ENCODE data around the gene STIL.
"Not testable (repeated sequence)": the region's sequence is repeated elsewhere in the genome, so short reads cannot be mapped to it uniquely, and the experiment has no call there.

The STIL gene

DNA sequence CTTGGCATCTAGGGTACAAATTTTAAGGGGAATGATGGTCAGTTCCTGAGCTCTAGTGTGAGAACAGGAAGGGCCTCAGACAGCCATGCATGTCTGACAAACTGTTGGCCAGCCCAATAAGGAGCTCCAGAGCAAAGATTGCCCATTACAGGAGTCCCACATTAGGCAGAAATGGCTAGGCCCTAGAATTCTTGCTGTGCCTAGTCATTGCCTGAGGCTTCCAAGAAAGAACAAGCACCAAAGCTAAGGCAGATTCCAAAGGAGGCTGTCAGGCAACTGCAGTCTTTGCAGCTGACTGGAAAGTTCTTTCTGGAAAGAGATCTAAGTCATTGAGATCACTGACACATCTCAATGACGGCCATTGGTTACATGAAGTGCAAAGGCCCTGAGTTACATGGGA is 3.9 kb upstream of the STIL start:
- FAIRE-seq = no peak
- TF ChIP-seq POLR2A (IDR thresholded peaks at IDR 0.05; ENCODE audit: low read depth, low read length) (no peak), POLR2AphosphoS5 (IDR thresholded peaks at IDR 0.05; ENCODE audit: low read depth, low read length) (no peak), TAF1 (IDR thresholded peaks at IDR 0.05; ENCODE audit: borderline replicate concordance, low read depth, low read length) (no peak)

DNA sequence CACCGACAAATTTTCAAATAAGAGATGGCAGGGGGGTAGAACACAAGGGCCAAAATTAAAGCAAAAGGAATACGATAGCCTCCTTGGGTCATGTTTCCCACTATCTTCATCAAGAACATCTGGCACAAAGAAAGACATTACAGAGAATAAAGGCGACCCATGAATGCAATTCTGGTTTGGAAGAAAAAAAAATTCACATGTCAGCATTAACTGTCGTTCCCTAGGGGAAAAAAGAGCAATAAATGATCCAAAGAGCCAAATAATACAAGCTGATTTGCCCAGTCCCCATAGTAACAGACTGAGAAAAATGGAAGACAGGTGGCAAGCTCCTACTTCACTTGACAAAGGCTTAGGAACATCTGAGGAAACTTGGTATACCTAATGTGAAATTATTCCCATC is 4.5 kb downstream of the STIL start:
- FAIRE-seq = no peak
- DNase-seq (ENCODE audit: insufficient read length) = no peak
- TF ChIP-seq POLR2AphosphoS5 (IDR thresholded peaks at IDR 0.05; ENCODE audit: low read depth, low read length) (no peak), POLR2A (IDR thresholded peaks at IDR 0.05; ENCODE audit: low read depth, low read length) (no peak), TAF1 (IDR thresholded peaks at IDR 0.05; ENCODE audit: borderline replicate concordance, low read depth, low read length) (no peak)

More for the DNA sequence above, 3.9 kb upstream of the STIL start:
- DNase-seq (ENCODE audit: insufficient read length) = no peak

- FAIRE-seq = no peak
- TF ChIP-seq POLR2A (IDR thresholded peaks at IDR 0.05; ENCODE audit: low read depth, low read length) (no peak), TAF1 (IDR thresholded peaks at IDR 0.05; ENCODE audit: borderline replicate concordance, low read depth, low read length) (no peak), POLR2AphosphoS5 (IDR thresholded peaks at IDR 0.05; ENCODE audit: low read depth, low read length) (no peak)
Observed at GRCh38 chr1:47302472-47302871, 11.5 kb downstream of the STIL start.

DNA sequence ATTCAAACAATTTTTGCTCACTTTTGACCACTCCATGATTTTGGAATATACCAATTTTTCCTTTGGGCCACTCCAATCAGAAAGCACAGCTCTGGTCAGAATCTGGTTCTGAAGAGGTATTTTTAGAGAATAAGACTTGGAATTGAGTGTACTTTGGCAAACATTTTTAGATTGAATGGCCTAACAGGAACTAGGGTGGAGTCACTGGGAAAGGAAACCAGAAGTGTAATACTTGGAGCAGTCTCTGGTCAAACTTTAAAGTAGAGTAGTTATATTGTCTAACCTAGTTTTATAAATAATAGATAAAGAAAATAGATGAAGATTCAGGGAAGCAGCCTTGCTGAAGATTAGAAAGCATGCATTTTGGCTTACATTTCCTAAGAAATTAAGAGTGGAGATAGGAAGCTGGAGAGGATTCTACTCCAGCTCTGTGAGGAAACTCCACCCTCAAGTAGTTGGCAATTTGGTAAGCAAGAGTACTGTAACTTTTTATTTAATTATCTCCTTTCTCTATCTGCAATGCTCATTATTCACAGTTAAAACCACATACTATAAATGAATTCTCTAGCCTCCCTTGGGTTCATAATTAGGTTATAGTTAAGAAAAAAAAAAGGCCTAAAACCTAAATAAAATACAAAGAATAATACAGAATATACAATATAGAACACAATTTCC is 15.8 kb downstream of the STIL start:
- no peak for DNase-seq (ENCODE audit: insufficient read length)
- FAIRE-seq = no peak
- TF ChIP-seq POLR2AphosphoS5 (IDR thresholded peaks at IDR 0.05; ENCODE audit: low read depth, low read length) = no peak
- TF ChIP-seq TAF1 (IDR thresholded peaks at IDR 0.05; ENCODE audit: borderline replicate concordance, low read depth, low read length) = no peak
- no peak for TF ChIP-seq POLR2A (IDR thresholded peaks at IDR 0.05; ENCODE audit: low read depth, low read length)

More at GRCh38 chr1:47302472-47302871, 11.5 kb downstream of the STIL start:
- DNase-seq (ENCODE audit: insufficient read length) = no peak

DNA sequence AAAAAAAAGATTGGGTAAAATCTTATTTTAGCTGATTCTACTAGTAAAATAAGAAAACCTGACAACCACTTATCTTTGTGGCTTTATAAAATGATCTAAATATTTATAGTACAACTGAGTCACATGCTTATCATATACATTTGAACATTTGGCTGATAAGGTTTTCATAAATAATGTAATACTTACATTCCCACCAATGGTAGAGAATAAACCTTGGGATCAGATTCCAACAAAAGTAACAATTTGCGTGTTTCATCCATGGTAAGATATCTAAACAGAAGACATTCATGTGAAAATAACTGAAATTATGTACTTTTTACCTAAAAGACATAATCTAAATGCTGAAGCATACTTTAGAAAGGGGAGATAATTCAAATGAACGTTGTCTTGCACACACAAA is 18.4 kb downstream of the STIL start:
- DNase-seq (ENCODE audit: insufficient read length) = no peak
- no peak for FAIRE-seq

DNA sequence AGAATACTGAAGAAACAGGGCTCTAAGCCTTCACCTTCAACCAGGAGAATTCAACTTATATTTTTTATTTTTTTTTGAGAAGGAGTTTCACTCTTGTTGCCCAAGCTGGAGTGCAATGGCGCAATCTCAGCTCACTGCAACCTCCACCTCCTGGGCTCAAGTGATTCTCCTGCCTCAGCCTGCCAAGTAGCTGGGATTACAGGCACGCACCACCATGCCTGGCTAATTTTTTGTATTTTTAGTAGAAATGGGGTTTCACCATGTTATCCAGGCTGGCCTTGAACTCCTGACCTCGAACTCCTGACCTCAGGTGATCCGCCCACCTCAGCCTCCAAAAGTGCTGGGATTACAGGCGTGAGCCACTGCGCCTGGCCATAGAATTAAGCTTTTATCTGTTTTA is 19.1 kb downstream of the STIL start:
- not testable (repeated sequence) for FAIRE-seq; DNase-seq (ENCODE audit: insufficient read length)

More for the DNA sequence above, 18.4 kb downstream of the STIL start:
- TF ChIP-seq POLR2AphosphoS5 (IDR thresholded peaks at IDR 0.05; ENCODE audit: low read depth, low read length) (no peak), TAF1 (IDR thresholded peaks at IDR 0.05; ENCODE audit: borderline replicate concordance, low read depth, low read length) (no peak), POLR2A (IDR thresholded peaks at IDR 0.05; ENCODE audit: low read depth, low read length) (no peak)

DNA sequence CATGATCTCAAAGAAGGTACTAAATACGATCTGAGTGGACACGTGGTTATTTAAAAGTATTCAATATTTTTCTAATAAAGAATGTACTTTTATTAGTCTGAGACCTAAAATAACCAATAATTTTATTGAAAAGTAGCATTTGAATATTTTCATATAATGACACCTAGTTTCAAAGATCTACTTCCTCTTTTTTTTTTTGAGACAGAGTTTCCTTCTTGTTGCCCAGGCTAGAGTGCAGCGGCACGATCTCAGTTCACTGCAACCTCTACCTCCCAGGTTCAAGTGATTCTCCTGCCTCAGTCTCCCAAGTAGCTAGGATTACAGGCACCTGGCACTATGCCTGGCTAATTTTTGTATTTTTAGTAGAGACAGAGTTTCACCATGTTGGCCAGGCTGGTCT is 25.8 kb downstream of the STIL start:
- not testable (repeated sequence) for FAIRE-seq; DNase-seq (ENCODE audit: insufficient read length)

GRCh38 chr1:47280142-47280541 is 33.8 kb downstream of the STIL start:
- DNase-seq (ENCODE audit: insufficient read length) (no peak), FAIRE-seq (no peak)
- TF ChIP-seq POLR2AphosphoS5 (IDR thresholded peaks at IDR 0.05; ENCODE audit: low read depth, low read length) (no peak), TAF1 (IDR thresholded peaks at IDR 0.05; ENCODE audit: borderline replicate concordance, low read depth, low read length) (no peak), POLR2A (IDR thresholded peaks at IDR 0.05; ENCODE audit: low read depth, low read length) (no peak)

DNA sequence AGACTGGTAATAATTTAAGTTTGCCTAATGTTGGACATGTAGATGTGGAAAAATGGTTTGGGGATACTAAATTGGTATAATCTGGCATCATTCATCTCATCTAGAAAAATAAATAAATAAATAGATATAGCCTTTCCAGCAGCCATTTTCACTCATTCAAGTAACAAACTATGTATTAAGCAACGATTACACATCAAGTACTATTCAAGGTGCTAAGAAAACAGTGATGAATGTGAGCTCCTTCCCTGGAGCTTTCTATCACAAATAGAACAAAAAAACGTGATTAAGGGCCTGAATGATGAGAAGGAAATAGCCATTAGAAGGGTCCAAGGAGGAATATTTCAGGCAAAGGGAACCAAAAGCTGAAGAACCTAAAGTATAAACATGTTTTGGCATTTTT is 37.1 kb downstream of the STIL start:
- no peak for DNase-seq (ENCODE audit: insufficient read length)
- TF ChIP-seq POLR2A (IDR thresholded peaks at IDR 0.05; ENCODE audit: low read depth, low read length) = no peak
- TF ChIP-seq TAF1 (IDR thresholded peaks at IDR 0.05; ENCODE audit: borderline replicate concordance, low read depth, low read length) = no peak
- no peak for TF ChIP-seq POLR2AphosphoS5 (IDR thresholded peaks at IDR 0.05; ENCODE audit: low read depth, low read length)
- no peak for FAIRE-seq

- not testable (repeated sequence) for DNase-seq (ENCODE audit: insufficient read length); FAIRE-seq
Observed at GRCh38 chr1:47275811-47276210, 38.1 kb downstream of the STIL start.

DNA sequence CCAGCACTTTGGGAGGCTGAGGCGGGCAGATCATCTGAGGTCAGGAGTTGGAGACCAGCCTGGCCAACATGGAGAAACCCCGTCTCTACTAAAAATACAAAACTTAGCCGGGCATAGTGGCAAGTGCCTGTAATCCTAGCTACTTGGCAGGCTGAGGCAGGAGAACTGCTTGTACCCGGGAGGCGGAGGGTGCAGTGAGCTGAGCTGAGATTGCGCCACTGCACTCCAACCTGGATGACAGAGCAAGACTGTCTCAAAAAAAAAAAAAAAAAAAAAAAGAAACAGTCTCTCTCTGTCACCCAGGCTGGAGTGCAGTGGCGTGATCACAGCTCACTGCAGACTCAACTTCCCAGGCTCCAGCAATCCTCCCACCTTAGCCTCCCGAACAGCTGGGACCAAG is 48.4 kb downstream of the STIL start:
- DNase-seq (ENCODE audit: insufficient read length); FAIRE-seq: not testable (repeated sequence)

GRCh38 chr1:47262787-47263413 is 51.0 kb downstream of the STIL start:
- DNase-seq (ENCODE audit: insufficient read length) (peak; percentile 19), FAIRE-seq (peak; percentile 81)
- TF ChIP-seq POLR2A (IDR thresholded peaks at IDR 0.05; ENCODE audit: low read depth, low read length) = no peak
- TF ChIP-seq POLR2AphosphoS5 (IDR thresholded peaks at IDR 0.05; ENCODE audit: low read depth, low read length) = no peak
- TF ChIP-seq TAF1 (IDR thresholded peaks at IDR 0.05; ENCODE audit: borderline replicate concordance, low read depth, low read length) = no peak

GRCh38 chr1:47257224-47257623 is 56.7 kb downstream of the STIL start:
- TF ChIP-seq POLR2A (IDR thresholded peaks at IDR 0.05; ENCODE audit: low read depth, low read length) (no peak), POLR2AphosphoS5 (IDR thresholded peaks at IDR 0.05; ENCODE audit: low read depth, low read length) (no peak), TAF1 (IDR thresholded peaks at IDR 0.05; ENCODE audit: borderline replicate concordance, low read depth, low read length) (no peak)
- FAIRE-seq (no peak), DNase-seq (ENCODE audit: insufficient read length) (no peak)

Measured in GM12892 (cell line).